ENCODE measurements around the gene CYFIP2. TPM values are rescaled to one million over a fixed set of nuclear protein-coding genes. Genes with fewer than 3 reads are reported as not detected.

CYFIP2 gene
- polyA plus RNA-seq, 1 donor from 2014 or later, result 59.7 TPM

GRCh38 chr5:157303023-157303422 is 37.1 kb downstream of the CYFIP2 start:
- Histone ChIP-seq H3K4me2 (ENCODE audit: low read length) (no peak overlapping the region), H4K20me1 (ENCODE audit: insufficient read depth) (no peaks in the 10 kb centered on the region), H3K4me3 (ENCODE audit: low read length) (no peak overlapping the region), H3K36me3 (ENCODE audit: insufficient read depth, low read length) (peaks cover 12% of the 10 kb centered on the region), H3F3A (ENCODE audit: insufficient read depth, low read length, poor library complexity, severe bottlenecking) (no peaks in the 10 kb centered on the region), H2AFZ (ENCODE audit: low read depth, low read length) (no peak overlapping the region), H3K79me2 (replicated peaks; ENCODE audit: insufficient read depth, low read length) (no peaks in the 10 kb centered on the region), H3K9me2 (ENCODE audit: insufficient read depth, low read length) (no peaks in the 10 kb centered on the region), H3K9me3 (ENCODE audit: low read length) (no peaks in the 10 kb centered on the region), H3K9ac (ENCODE audit: low read length) (no peak overlapping the region), H3K27ac (ENCODE audit: low read length) (no peak overlapping the region), H3K27me3 (ENCODE audit: insufficient read depth, low read depth, low read length) (no peaks in the 10 kb centered on the region)
- TF ChIP-seq TAF1 (IDR thresholded peaks at IDR 0.05; ENCODE audit: low read depth) (no peak), POLR2AphosphoS5 (IDR thresholded peaks at IDR 0.05) (no peak), MXI1 (conservative IDR thresholded peaks at IDR 0.05; ENCODE audit: poor library complexity, severe bottlenecking) (no peak), EZH2 (IDR thresholded peaks at IDR 0.05; ENCODE audit: borderline replicate concordance, insufficient read depth, low read length, poor library complexity, severe bottlenecking) (no peak), EP300 (conservative IDR thresholded peaks at IDR 0.05; ENCODE audit: poor library complexity, severe bottlenecking) (no peak), CTCF (IDR thresholded peaks at IDR 0.05; ENCODE audit: poor library complexity, severe bottlenecking) (no peak), SMC3 (conservative IDR thresholded peaks at IDR 0.05; ENCODE audit: poor library complexity) (no peak), RAD21 (conservative IDR thresholded peaks at IDR 0.05) (no peak), REST (IDR thresholded peaks at IDR 0.05; ENCODE audit: borderline replicate concordance) (no peak)

- Histone ChIP-seq H3K36me3 (ENCODE audit: insufficient read depth, low read length) (peaks cover 11% of the 10 kb centered on the region), H4K20me1 (ENCODE audit: insufficient read depth) (no peaks in the 10 kb centered on the region), H3K9ac (ENCODE audit: low read length) (no peak overlapping the region), H3K9me3 (ENCODE audit: low read length) (no peaks in the 10 kb centered on the region), H3F3A (ENCODE audit: insufficient read depth, low read length, poor library complexity, severe bottlenecking) (no peaks in the 10 kb centered on the region), H3K79me2 (replicated peaks; ENCODE audit: insufficient read depth, low read length) (no peaks in the 10 kb centered on the region), H3K27ac (ENCODE audit: low read length) (no peak overlapping the region), H3K4me2 (ENCODE audit: low read length) (no peak overlapping the region), H3K9me2 (ENCODE audit: insufficient read depth, low read length) (no peaks in the 10 kb centered on the region), H3K27me3 (ENCODE audit: insufficient read depth, low read depth, low read length) (no peaks in the 10 kb centered on the region), H2AFZ (ENCODE audit: low read depth, low read length) (no peak overlapping the region), H3K4me3 (ENCODE audit: low read length) (no peak overlapping the region)
- TF ChIP-seq SMC3 (conservative IDR thresholded peaks at IDR 0.05; ENCODE audit: poor library complexity) (no peak), CTCF (IDR thresholded peaks at IDR 0.05; ENCODE audit: poor library complexity, severe bottlenecking) (no peak), TAF1 (IDR thresholded peaks at IDR 0.05; ENCODE audit: low read depth) (no peak), RAD21 (conservative IDR thresholded peaks at IDR 0.05) (no peak), MXI1 (conservative IDR thresholded peaks at IDR 0.05; ENCODE audit: poor library complexity, severe bottlenecking) (no peak), POLR2AphosphoS5 (IDR thresholded peaks at IDR 0.05) (no peak), EZH2 (IDR thresholded peaks at IDR 0.05; ENCODE audit: borderline replicate concordance, insufficient read depth, low read length, poor library complexity, severe bottlenecking) (no peak), EP300 (conservative IDR thresholded peaks at IDR 0.05; ENCODE audit: poor library complexity, severe bottlenecking) (no peak), REST (IDR thresholded peaks at IDR 0.05; ENCODE audit: borderline replicate concordance) (no peak)
Observed at GRCh38 chr5:157303667-157304327, 37.9 kb downstream of the CYFIP2 start.
